Esophagus muscularis mucosa (tissue), 4 donors: ENCODE data around the gene SS18L1. TPM values are rescaled to one million over a fixed set of nuclear protein-coding genes. Genes with fewer than 3 reads are reported as not detected.

ENCODE experiments used
- DNase-seq: peaks from one replicate; pipeline ENCODE4 v3.0.0-alpha.2; 2017; ENCODE audit errors: extremely low spot score
- H3K27ac ChIP-seq, 4 donors: fragments of 200-600 bp; sonication (generic); replicated peaks in 1 of 4; 1 replicate in 3 of 4; 2 replicates in 1 of 4; pipeline ENCODE4 v1.5.1; 2016 to 2019; ENCODE audit warnings: mild to moderate bottlenecking in 1 of 4
- H3K27me3 ChIP-seq, 4 donors: fragments of 200-600 bp; sonication (generic); one replicate each; pipeline versions ENCODE4 v1.5.1 to v1.6.0; 2016 to 2019
- H3K36me3 ChIP-seq, 4 donors: fragments of 200-600 bp; sonication (generic); one replicate each; pipeline ENCODE4 v1.5.1; 2016 to 2019
- H3K4me1 ChIP-seq, 4 donors: fragments of 200-600 bp; sonication (generic); one replicate each; pipeline ENCODE4 v1.5.1; 2016 to 2019
- H3K4me3 ChIP-seq, 4 donors: fragments of 200-600 bp; sonication (generic); 1 replicate in 2 of 4; 2 replicates in 2 of 4; pipeline ENCODE4 v1.5.1; 2016 to 2019; ENCODE audit warnings: mild to moderate bottlenecking in 4 of 4, moderate library complexity in 1 of 4
- H3K9me3 ChIP-seq, 4 donors: fragments of 200-600 bp; sonication (generic); 1 replicate in 3 of 4; 2 replicates in 1 of 4; pipeline ENCODE4 v1.5.1; 2016 to 2019
- EP300 ChIP-seq: sonication (generic); formaldehyde crosslinking; IDR thresholded peaks from one replicate; pipeline ENCODE4 v1.6.1; 2017; ENCODE audit warnings: antibody characterized with exemption
- POLR2A ChIP-seq: fragments of 450-650 bp; IDR thresholded peaks from one replicate; pipeline ENCODE4 v1.6.1; 2017; ENCODE audit warnings: antibody characterized with exemption, moderate library complexity, mild to moderate bottlenecking, low read depth
- POLR2AphosphoS5 ChIP-seq, 2 donors: sonication (generic); formaldehyde crosslinking; IDR thresholded peaks; one replicate each; pipeline ENCODE4 v1.6.1; 2017; ENCODE audit warnings: antibody characterized with exemption in 2 of 2
- WGBS: methylation state at CpG from one replicate; pipeline ENCODE4 v1.1.5; 2018; 5-methylcytosine and 5-hydroxymethylcytosine counted together
- intact Hi-C: fragments of 100-400 bp; cut with DNase I; formaldehyde crosslinking; loops from one replicate; pipeline ENCODE4 v1.15.1; 2023
- total RNA-seq, 4 donors: library from RNA; depleted of rRNA; stranded (reverse); fragments of >200 nt; gene quantifications; one replicate each; pipeline versions ENCODE4 v1.1.0 to v1.2.1, GENCODE V29; 2016
- TF ChIP-seq, protein P1 (sequence below), 3 experiments: fragments of 200-600 bp in 2 of 3; fragments of 450-650 bp in 1 of 3; sonication (generic) in 2 of 3; IDR thresholded peaks; one replicate each; pipeline ENCODE4 v1.5.1; 2017 to 2019; ENCODE audit warnings: antibody characterized with exemption in 3 of 3, mild to moderate bottlenecking in 2 of 3, moderate library complexity in 1 of 3

The SS18L1 gene
- total RNA-seq, 4 donors from 2014 or later = 9.1 to 13.3 (median 10.8) TPM

DNA sequence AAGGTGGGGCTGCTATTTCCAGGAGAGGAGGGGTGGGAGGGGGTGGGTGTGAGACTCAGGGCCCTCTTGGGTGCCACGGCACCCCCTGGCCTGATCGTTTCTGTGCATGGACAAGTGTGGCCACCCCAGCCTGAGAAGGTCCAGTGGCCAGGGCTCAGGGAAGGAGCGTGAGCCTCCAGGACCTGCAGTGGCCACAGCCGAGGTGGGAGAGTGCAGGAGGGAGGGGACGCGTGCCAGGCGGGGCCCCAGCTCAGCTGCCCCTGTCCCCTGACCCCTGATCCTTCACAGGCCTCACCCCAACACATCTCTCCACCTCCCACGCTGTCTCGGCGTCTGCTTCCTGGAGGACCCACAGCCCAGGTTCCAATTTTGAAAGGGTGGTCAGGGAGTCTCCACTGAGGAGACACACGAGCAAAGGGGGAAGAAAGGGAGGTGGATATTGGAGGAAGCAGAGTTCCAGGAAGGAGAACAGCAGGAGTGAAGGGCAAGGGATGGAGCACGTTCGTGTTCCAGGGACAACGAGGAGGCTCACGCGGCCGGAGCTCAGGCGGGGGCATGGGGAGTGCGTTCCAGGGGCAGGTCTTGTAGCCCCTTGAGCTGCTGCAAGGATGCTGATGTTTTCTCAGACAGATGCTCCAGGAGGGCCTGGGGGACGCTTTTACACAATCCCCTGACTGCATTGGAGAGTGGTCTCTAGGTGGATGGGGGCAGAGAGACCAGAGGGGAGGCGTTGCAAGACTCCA is 80.7 kb downstream of the SS18L1 start:
- Histone ChIP-seq H3K27ac (no peak overlapping the region), H3K36me3 (no peaks in the 10 kb centered on the region), H3K4me1 (peaks cover 10 to 21% (median 16%) of the 10 kb centered on the region in 4 donors), H3K27me3 (peaks cover 0 to 98% (median 37%) of the 10 kb centered on the region in 4 donors), H3K9me3 (no peaks in the 10 kb centered on the region), H3K4me3 (no peak overlapping the region)
- intact Hi-C loops = no loop called here
- DNase-seq = no peak
- no peak for TF ChIP-seq POLR2AphosphoS5 (IDR thresholded peaks at IDR 0.05)
- TF ChIP-seq EP300 = no peak
- TF ChIP-seq POLR2A = no peak
- TF ChIP-seq, protein P1, sequence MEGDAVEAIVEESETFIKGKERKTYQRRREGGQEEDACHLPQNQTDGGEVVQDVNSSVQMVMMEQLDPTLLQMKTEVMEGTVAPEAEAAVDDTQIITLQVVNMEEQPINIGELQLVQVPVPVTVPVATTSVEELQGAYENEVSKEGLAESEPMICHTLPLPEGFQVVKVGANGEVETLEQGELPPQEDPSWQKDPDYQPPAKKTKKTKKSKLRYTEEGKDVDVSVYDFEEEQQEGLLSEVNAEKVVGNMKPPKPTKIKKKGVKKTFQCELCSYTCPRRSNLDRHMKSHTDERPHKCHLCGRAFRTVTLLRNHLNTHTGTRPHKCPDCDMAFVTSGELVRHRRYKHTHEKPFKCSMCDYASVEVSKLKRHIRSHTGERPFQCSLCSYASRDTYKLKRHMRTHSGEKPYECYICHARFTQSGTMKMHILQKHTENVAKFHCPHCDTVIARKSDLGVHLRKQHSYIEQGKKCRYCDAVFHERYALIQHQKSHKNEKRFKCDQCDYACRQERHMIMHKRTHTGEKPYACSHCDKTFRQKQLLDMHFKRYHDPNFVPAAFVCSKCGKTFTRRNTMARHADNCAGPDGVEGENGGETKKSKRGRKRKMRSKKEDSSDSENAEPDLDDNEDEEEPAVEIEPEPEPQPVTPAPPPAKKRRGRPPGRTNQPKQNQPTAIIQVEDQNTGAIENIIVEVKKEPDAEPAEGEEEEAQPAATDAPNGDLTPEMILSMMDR (IDR thresholded peaks at IDR 0.05) = no peak
- 58% methylated on average over 20 of the region's 21 CpGs for WGBS

DNA sequence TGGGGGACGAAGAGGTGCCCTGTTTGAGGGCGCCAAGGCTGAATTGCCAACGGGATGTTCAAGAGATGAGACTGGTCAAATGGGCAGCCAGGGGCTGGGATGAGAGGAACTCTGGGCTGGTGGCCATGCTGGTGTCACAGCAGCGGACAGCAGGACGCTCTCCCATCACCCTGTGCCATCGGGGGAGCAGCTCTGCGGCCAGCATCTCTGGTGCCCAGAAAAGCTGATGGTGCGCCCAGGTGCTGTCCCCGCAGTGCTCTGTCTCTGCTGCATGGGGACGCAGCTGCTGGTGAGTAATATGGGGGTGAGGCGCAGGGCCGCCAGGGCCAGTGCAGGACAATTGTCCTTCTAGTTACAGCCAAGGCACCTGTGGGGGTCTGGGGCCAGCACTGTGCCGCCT is 81.5 kb downstream of the SS18L1 start:
- DNase-seq = no peak
- H3K9me3 ChIP-seq = no peaks in the 10 kb centered on the region
- TF ChIP-seq POLR2A = no peak
- TF ChIP-seq EP300 = no peak
- TF ChIP-seq, protein P1 (IDR thresholded peaks at IDR 0.05) = no peak
- TF ChIP-seq POLR2AphosphoS5 (IDR thresholded peaks at IDR 0.05) = no peak
- H3K27me3 ChIP-seq = peaks cover 0 to 91% (median 34%) of the 10 kb centered on the region in 4 donors
- H3K4me3 ChIP-seq = no peak overlapping the region
- intact Hi-C loops = no loop called here
- no peaks in the 10 kb centered on the region for H3K36me3 ChIP-seq
- WGBS = 91% methylated on average over 13 of the region's 13 CpGs
- H3K27ac ChIP-seq = no peak overlapping the region
- peaks cover 7 to 13% (median 10%) of the 10 kb centered on the region in 4 donors for H3K4me1 ChIP-seq

DNA sequence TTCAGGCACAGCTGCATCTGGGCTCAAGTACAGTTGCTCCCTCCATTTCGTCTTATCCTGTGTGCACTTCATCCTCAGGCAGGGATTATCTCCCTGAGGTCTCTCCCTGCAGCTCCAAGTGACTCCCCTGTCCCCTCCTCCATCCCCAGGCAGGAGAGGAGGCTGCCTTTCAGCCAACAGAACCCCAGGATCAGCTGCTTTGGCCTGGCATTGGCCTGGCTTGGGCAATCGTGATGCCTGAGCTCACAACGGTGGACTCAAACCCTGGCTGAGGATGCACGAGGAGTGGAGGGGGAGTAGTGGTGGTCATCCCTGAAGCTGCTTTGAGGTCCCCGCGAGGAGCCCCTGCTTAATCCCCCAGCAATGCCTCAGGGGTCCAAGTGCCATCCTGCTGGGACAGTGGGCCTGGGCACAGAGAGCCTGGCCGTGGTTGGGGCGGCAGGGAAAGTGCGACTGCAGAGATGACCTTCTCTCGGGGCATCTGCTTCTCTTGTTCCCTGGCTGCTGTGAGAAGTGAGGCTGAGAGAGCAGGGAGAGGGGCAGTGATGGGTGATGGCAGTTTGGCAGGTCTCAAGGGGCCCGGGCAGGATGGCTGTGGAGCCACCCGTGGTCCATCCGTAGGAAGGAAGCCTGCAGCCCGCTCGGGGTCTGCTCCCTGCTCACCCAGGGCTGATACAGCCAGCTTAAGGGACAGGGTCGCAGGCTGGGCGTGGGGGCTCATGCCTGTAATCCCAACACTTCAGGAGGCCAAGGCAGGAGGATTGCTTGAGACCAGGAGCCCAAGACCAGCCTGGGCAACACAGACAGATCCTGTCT is 82.5 kb downstream of the SS18L1 start:
- intact Hi-C loops = no loop called here
- H3K36me3 ChIP-seq = no peaks in the 10 kb centered on the region
- peaks cover 0 to 3% (median 1%) of the 10 kb centered on the region in 4 donors for H3K4me1 ChIP-seq
- TF ChIP-seq, protein P1 (IDR thresholded peaks at IDR 0.05) = no peak
- TF ChIP-seq POLR2A (no peak), EP300 (no peak), POLR2AphosphoS5 (IDR thresholded peaks at IDR 0.05) (no peak)
- H3K27ac ChIP-seq = no peak overlapping the region
- 78% methylated on average over 7 of the region's 17 CpGs for whole genome bisulfite sequencing
- H3K4me3 ChIP-seq = no peak overlapping the region
- H3K9me3 ChIP-seq = no peaks in the 10 kb centered on the region
- no peak for DNase-seq
- H3K27me3 ChIP-seq = peaks cover 0 to 91% (median 29%) of the 10 kb centered on the region in 4 donors

DNA sequence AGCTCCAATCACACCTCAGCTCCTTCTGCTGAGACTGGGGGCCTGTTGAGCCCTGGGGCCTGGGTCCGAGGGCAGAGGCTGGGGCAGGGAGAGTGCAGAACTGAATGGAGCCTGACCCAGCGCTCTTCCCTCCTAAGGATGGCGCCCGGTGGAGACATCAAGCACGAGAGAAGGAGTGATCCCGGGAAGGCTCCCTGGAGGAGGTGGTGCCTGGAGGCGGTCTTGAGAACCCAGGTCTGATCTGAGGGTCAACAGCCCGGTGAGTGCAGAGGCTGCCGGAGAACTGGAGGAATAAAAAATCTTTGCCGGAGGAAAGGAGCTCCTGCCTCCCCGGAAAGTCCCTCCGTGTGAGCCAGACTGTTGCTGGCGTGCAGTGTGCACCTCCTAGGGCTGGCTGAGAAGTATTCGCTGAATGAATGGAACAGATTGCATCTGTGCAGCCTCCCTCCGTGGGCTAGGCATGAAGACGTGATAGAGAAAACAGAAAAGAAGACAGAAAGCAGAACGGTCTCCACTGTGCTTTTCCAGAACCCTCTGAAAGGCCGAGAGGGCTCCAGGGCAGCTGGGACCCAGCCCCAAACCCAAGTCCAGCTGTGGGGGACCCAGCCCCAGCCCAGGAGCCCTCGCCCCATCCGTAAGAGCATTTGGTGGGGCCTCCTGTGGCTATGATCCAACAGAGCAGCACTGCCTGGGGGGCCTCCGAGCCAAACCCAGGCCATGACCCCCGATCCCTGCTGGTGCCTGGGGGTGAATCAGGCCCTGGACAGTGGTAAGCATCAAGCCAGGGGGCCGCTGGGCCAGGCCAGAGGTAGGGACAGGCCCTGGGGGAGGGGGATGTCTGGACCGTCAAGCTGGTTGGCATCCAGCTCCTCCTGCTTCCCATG is 83.4 kb downstream of the SS18L1 start:
- Histone ChIP-seq H3K36me3 (no peaks in the 10 kb centered on the region), H3K27me3 (peaks cover 0 to 91% (median 21%) of the 10 kb centered on the region in 4 donors), H3K4me3 (no peak overlapping the region), H3K4me1 (no peaks in the 10 kb centered on the region), H3K9me3 (no peaks in the 10 kb centered on the region), H3K27ac (no peak overlapping the region)
- intact Hi-C loops = no loop called here
- WGBS = 71% methylated on average over 24 of the region's 24 CpGs
- TF ChIP-seq POLR2AphosphoS5 (IDR thresholded peaks at IDR 0.05) = no peak
- TF ChIP-seq EP300 = no peak
- TF ChIP-seq POLR2A = no peak
- TF ChIP-seq, protein P1 (IDR thresholded peaks at IDR 0.05) = no peak
- no peak for DNase-seq
